ENCODE data around the gene NHLRC1.

NHLRC1 gene

GRCh38 chr6:18160911-18161310 lies 38.4 kb upstream of the NHLRC1 start:
- TF ChIP-seq CTCF (IDR thresholded peaks at IDR 0.05), result no peak

- TF ChIP-seq CTCF (IDR thresholded peaks at IDR 0.05), result peak; percentile 45
Measured at GRCh38 chr6:18155864-18156421, 33.5 kb upstream of the NHLRC1 start.

GRCh38 chr6:18155150-18155863 lies 32.8 kb upstream of the NHLRC1 start, which contains the start of gene KDM1B:
Gene KDM1B (plus strand): TSS chr6:18155422. CDS start chr6:18159896, 4,474 bp downstream.
- TF ChIP-seq CTCF (IDR thresholded peaks at IDR 0.05), result no peak

GRCh38 chr6:18154507-18155149 lies 32.2 kb upstream of the NHLRC1 start, which contains the start of gene TPMT:
Gene TPMT (minus strand): TSS chr6:18155077. CDS start chr6:18149127, 5,950 bp downstream.
- no peak for TF ChIP-seq CTCF (IDR thresholded peaks at IDR 0.05)

GRCh38 chr6:18153311-18153703 lies 30.8 kb upstream of the NHLRC1 start:
- no peak for TF ChIP-seq CTCF (IDR thresholded peaks at IDR 0.05)

GRCh38 chr6:18151801-18152200 lies 29.3 kb upstream of the NHLRC1 start:
- no peak for TF ChIP-seq CTCF (IDR thresholded peaks at IDR 0.05)

- TF ChIP-seq CTCF (IDR thresholded peaks at IDR 0.05), result no peak
Measured at GRCh38 chr6:18148304-18149025, 26.0 kb upstream of the NHLRC1 start.

Data from LNCAP (cell line).